ENCODE measurements around the gene KRTAP21-2. TPM values are rescaled to one million over a fixed set of nuclear protein-coding genes. Genes with fewer than 3 reads are reported as not detected.

Gene KRTAP21-2
- total and polyA plus RNA-seq, 5 donors from 2014 or later = not detected

GRCh38 chr21:30713766-30714165 is 33.3 kb downstream of the KRTAP21-2 start:
- Histone ChIP-seq H3K36me3 (ENCODE audit: control insufficient read depth, insufficient read depth, low read length) (no peaks in the 10 kb centered on the region), H3K27ac (ENCODE audit: insufficient read depth, low read length, poor library complexity, severe bottlenecking) (no peak overlapping the region), H3K4me1 (ENCODE audit: control insufficient read depth, insufficient read depth, low read length, poor library complexity, severe bottlenecking) (no peaks in the 10 kb centered on the region), H3K4me3 (ENCODE audit: low read depth, low read length) (no peak overlapping the region), H3K9me3 (ENCODE audit: control insufficient read depth in 2 of 2, low read length in 2 of 2) (no peaks in the 10 kb centered on the region), H3K27me3 (ENCODE audit: control insufficient read depth, insufficient read depth, low read length) (no peaks in the 10 kb centered on the region)
- Mint-ChIP-seq H3K4me3 (no peak overlapping the region), H3K27me3 (peaks cover 5% of the 10 kb centered on the region), H3K36me3 (no peaks in the 10 kb centered on the region), H3K9me3 (peaks cover 0 to 5% (median 0%) of the 10 kb centered on the region in 7 donors), H3K27ac (no peak overlapping the region), H3K4me1 (no peaks in the 10 kb centered on the region)
- no peak for ATAC-seq (ENCODE audit: low read depth in 2 of 2)
- no peak for DNase-seq

- Histone ChIP-seq H3K4me3 (ENCODE audit: low read depth, low read length) (no peak overlapping the region), H3K36me3 (ENCODE audit: control insufficient read depth, insufficient read depth, low read length) (no peaks in the 10 kb centered on the region), H3K9me3 (ENCODE audit: control insufficient read depth in 2 of 2, low read length in 2 of 2) (no peaks in the 10 kb centered on the region), H3K27ac (ENCODE audit: insufficient read depth, low read length, poor library complexity, severe bottlenecking) (no peak overlapping the region), H3K27me3 (ENCODE audit: control insufficient read depth, insufficient read depth, low read length) (no peaks in the 10 kb centered on the region), H3K4me1 (ENCODE audit: control insufficient read depth, insufficient read depth, low read length, poor library complexity, severe bottlenecking) (no peaks in the 10 kb centered on the region)
- Mint-ChIP-seq H3K36me3 (no peaks in the 10 kb centered on the region), H3K27me3 (peaks cover 5% of the 10 kb centered on the region), H3K27ac (no peak overlapping the region), H3K4me1 (no peaks in the 10 kb centered on the region), H3K9me3 (peaks cover 0 to 4% (median 0%) of the 10 kb centered on the region in 7 donors), H3K4me3 (no peak overlapping the region)
- no peak for DNase-seq
- ATAC-seq (ENCODE audit: low read depth in 2 of 2) = no peak
Measured at GRCh38 chr21:30710499-30710898, 36.6 kb downstream of the KRTAP21-2 start.

- ATAC-seq (ENCODE audit: low read depth in 2 of 2) = no peak
- DNase-seq = no peak
- H3K27ac ChIP-seq (ENCODE audit: insufficient read depth, low read length, poor library complexity, severe bottlenecking) = no peak overlapping the region
- H3K9me3 ChIP-seq (ENCODE audit: control insufficient read depth in 2 of 2, low read length in 2 of 2) = no peaks in the 10 kb centered on the region
- no peaks in the 10 kb centered on the region for H3K36me3 ChIP-seq (ENCODE audit: control insufficient read depth, insufficient read depth, low read length)
- no peaks in the 10 kb centered on the region for H3K4me1 ChIP-seq (ENCODE audit: control insufficient read depth, insufficient read depth, low read length, poor library complexity, severe bottlenecking)
- Mint-ChIP-seq H3K27ac (no peak overlapping the region), H3K36me3 (no peaks in the 10 kb centered on the region), H3K4me3 (no peak overlapping the region), H3K27me3 (peaks cover 5% of the 10 kb centered on the region), H3K4me1 (no peaks in the 10 kb centered on the region), H3K9me3 (peaks cover 0 to 5% (median 0%) of the 10 kb centered on the region in 7 donors)
- H3K27me3 ChIP-seq (ENCODE audit: control insufficient read depth, insufficient read depth, low read length) = no peaks in the 10 kb centered on the region
- H3K4me3 ChIP-seq (ENCODE audit: low read depth, low read length) = no peak overlapping the region
Measured at GRCh38 chr21:30707409-30707808, 39.6 kb downstream of the KRTAP21-2 start.

Other genes starting within 250 kb of the KRTAP21-2 start
- not detected for gene KRTAP19-5, start 245.1 kb downstream of the KRTAP21-2 start, total RNA-seq
- gene KRTAP19-5, start 245.1 kb downstream of the KRTAP21-2 start, polyA plus RNA-seq = not detected
- gene KRTAP19-6, start 205.4 kb downstream of the KRTAP21-2 start, total RNA-seq = not detected
- not detected for gene KRTAP19-6, start 205.4 kb downstream of the KRTAP21-2 start, polyA plus RNA-seq
- not detected for gene KRTAP19-7, start 185.9 kb downstream of the KRTAP21-2 start, total RNA-seq
- not detected for gene KRTAP19-7, start 185.9 kb downstream of the KRTAP21-2 start, polyA plus RNA-seq
- gene KRTAP22-2, start 156.9 kb downstream of the KRTAP21-2 start, total RNA-seq = not detected
- gene KRTAP22-2, start 156.9 kb downstream of the KRTAP21-2 start, polyA plus RNA-seq = not detected
- gene KRTAP6-3, start 154.8 kb downstream of the KRTAP21-2 start, total RNA-seq = not detected
- gene KRTAP6-3, start 154.8 kb downstream of the KRTAP21-2 start, polyA plus RNA-seq = not detected
- not detected for gene KRTAP6-2, start 148.4 kb downstream of the KRTAP21-2 start, total RNA-seq
- gene KRTAP6-2, start 148.4 kb downstream of the KRTAP21-2 start, polyA plus RNA-seq = not detected
- gene KRTAP22-1, start 146.2 kb downstream of the KRTAP21-2 start, total RNA-seq = not detected
- gene KRTAP22-1, start 146.2 kb downstream of the KRTAP21-2 start, polyA plus RNA-seq = not detected
- gene KRTAP6-1, start 133.3 kb downstream of the KRTAP21-2 start, total RNA-seq = not detected
- gene KRTAP6-1, start 133.3 kb downstream of the KRTAP21-2 start, polyA plus RNA-seq = not detected
- not detected for gene KRTAP20-1, start 130.8 kb downstream of the KRTAP21-2 start, total RNA-seq
- not detected for gene KRTAP20-1, start 130.8 kb downstream of the KRTAP21-2 start, polyA plus RNA-seq
- not detected for gene KRTAP20-4, start 126.6 kb downstream of the KRTAP21-2 start, total RNA-seq
- gene KRTAP20-4, start 126.6 kb downstream of the KRTAP21-2 start, polyA plus RNA-seq = not detected
- gene KRTAP20-2, start 112.1 kb downstream of the KRTAP21-2 start, total RNA-seq = not detected
- not detected for gene KRTAP20-2, start 112.1 kb downstream of the KRTAP21-2 start, polyA plus RNA-seq
- not detected for gene KRTAP20-3, start 104.4 kb downstream of the KRTAP21-2 start, total RNA-seq
- not detected for gene KRTAP20-3, start 104.4 kb downstream of the KRTAP21-2 start, polyA plus RNA-seq
- not detected for gene KRTAP21-3, start 28.5 kb downstream of the KRTAP21-2 start, total RNA-seq
- gene KRTAP21-3, start 28.5 kb downstream of the KRTAP21-2 start, polyA plus RNA-seq = not detected
- not detected for gene KRTAP21-1, start 8.2 kb upstream of the KRTAP21-2 start, total RNA-seq
- gene KRTAP21-1, start 8.2 kb upstream of the KRTAP21-2 start, polyA plus RNA-seq = not detected
- gene KRTAP8-1, start 66.0 kb upstream of the KRTAP21-2 start, total RNA-seq = not detected
- not detected for gene KRTAP8-1, start 66.0 kb upstream of the KRTAP21-2 start, polyA plus RNA-seq
- not detected for gene KRTAP7-1, start 82.5 kb upstream of the KRTAP21-2 start, total RNA-seq
- not detected for gene KRTAP7-1, start 82.5 kb upstream of the KRTAP21-2 start, polyA plus RNA-seq
- gene KRTAP11-1, start 134.3 kb upstream of the KRTAP21-2 start, total RNA-seq = not detected
- gene KRTAP11-1, start 134.3 kb upstream of the KRTAP21-2 start, polyA plus RNA-seq = not detected

All from CD4-positive, CD25-positive, alpha-beta regulatory T cell (primary cell).